ENCODE measurements around the gene ADGRL4. TPM values are rescaled to one million over a fixed set of nuclear protein-coding genes. Genes with fewer than 3 reads are reported as not detected.
"Not testable (repeated sequence)": the region's sequence is repeated elsewhere in the genome, so short reads cannot be mapped to it uniquely, and the experiment has no call there.

The ADGRL4 gene
- polyA plus RNA-seq, 2 of the 4 experiments (the other 2 are of a cell fraction), result not detected

- DNase-seq (ENCODE audit: low read depth in 1 of 2, low spot score in 1 of 2), result no peak
- TF ChIP-seq JUN (IDR thresholded peaks at IDR 0.05) (no peak), ZFP36 (IDR thresholded peaks at IDR 0.05; ENCODE audit: borderline replicate concordance, partially characterized antibody) (no peak), KDM1A (IDR thresholded peaks at IDR 0.05; ENCODE audit: low read depth) (no peak), RCOR1 (IDR thresholded peaks at IDR 0.05; ENCODE audit: low read depth, low read length) (no peak), HES2 (IDR thresholded peaks at IDR 0.05) (no peak), HMGXB4 (CRISPR knock-in tag; IDR thresholded peaks at IDR 0.05; ENCODE audit: borderline replicate concordance) (no peak)
- H3K27ac ChIP-seq, result peak overlapping the region in 1 of 2 experiments; percentile 27; a peak in 2 of 6 replicates
- no peaks in the 10 kb centered on the region for H3K9me3 ChIP-seq
- peaks cover 5% of the 10 kb centered on the region; the same call in 1 of the 3 replicates for H3K4me1 ChIP-seq
- CTCF ChIA-PET, result no interaction called here
- FAIRE-seq, result no peak
- WGBS (ENCODE audit: missing lambda C conversion rate), result 27% methylated on average over 6 of the region's 6 CpGs
- 0 out of 6 replicates have a peak, but pooled peaks of 1 of the 2 experiments have one; percentile 13 for ATAC-seq
- H3K4me3 ChIP-seq, result no peak overlapping the region
- peak overlapping the region; percentile 57 for H3K4me2 ChIP-seq
- POLR2A ChIA-PET, result no interaction called here
These were observed 121.7 kb downstream of the ADGRL4 start for GRCh38 chr1:78884685-78885452.

GRCh38 chr1:78880223-78880622, 126.3 kb downstream of the ADGRL4 start:
- WGBS (ENCODE audit: missing lambda C conversion rate), result 66% methylated on average over 4 of the region's 5 CpGs
- FAIRE-seq (no peak), ATAC-seq (no peak), DNase-seq (ENCODE audit: low read depth in 1 of 2, low spot score in 1 of 2) (no peak)
- TF ChIP-seq ESRRA (IDR thresholded peaks at IDR 0.05; ENCODE audit: borderline replicate concordance, low read length), result no peak
- no peak for TF ChIP-seq USF2 (IDR thresholded peaks at IDR 0.05)
- H3K4me1 ChIP-seq, result peaks cover 5% of the 10 kb centered on the region; the same call in 1 of the 3 replicates
- H3K9me3 ChIP-seq, result no peaks in the 10 kb centered on the region
- H3K27ac ChIP-seq, result no peak overlapping the region
- H3K4me3 ChIP-seq, result no peak overlapping the region
- POLR2A ChIA-PET, result no interaction called here
- H3K4me2 ChIP-seq, result no peak overlapping the region
- CTCF ChIA-PET, result no interaction called here

GRCh38 chr1:78875986-78876385, 130.5 kb downstream of the ADGRL4 start:
- H3K4me1 ChIP-seq; DNase-seq (ENCODE audit: low read depth in 1 of 2, low spot score in 1 of 2); POLR2A ChIA-PET; H3K4me3 ChIP-seq; CTCF ChIA-PET; FAIRE-seq; ATAC-seq; H3K9me3 ChIP-seq; H3K27ac ChIP-seq; H3K4me2 ChIP-seq: not testable (repeated sequence)
- 59% methylated on average over 4 of the region's 4 CpGs for WGBS (ENCODE audit: missing lambda C conversion rate)

GRCh38 chr1:78872801-78873200, 133.7 kb downstream of the ADGRL4 start:
- H3K27ac ChIP-seq; H3K4me1 ChIP-seq; DNase-seq (ENCODE audit: low read depth in 1 of 2, low spot score in 1 of 2); FAIRE-seq; H3K4me3 ChIP-seq; POLR2A ChIA-PET; CTCF ChIA-PET; H3K4me2 ChIP-seq; ATAC-seq; H3K9me3 ChIP-seq: not testable (repeated sequence)
- 27% methylated on average over 3 of the region's 4 CpGs for WGBS (ENCODE audit: missing lambda C conversion rate)

GRCh38 chr1:78871249-78871648, 135.3 kb downstream of the ADGRL4 start:
- CTCF ChIA-PET, result interaction anchor here (1.2 kb wide), 1 partner anchor 327 kb away, joined by 4 read pairs; no protein-coding TSS in a partner anchor
- no peak for ATAC-seq
- TF ChIP-seq NR3C1 (IDR thresholded peaks at IDR 0.05) (no peak), ZC3H11A (IDR thresholded peaks at IDR 0.05) (no peak), TP53 (CRISPR knock-in tag; IDR thresholded peaks at IDR 0.05) (no peak), NFE2L2 (conservative IDR thresholded peaks at IDR 0.05; ENCODE audit: low read length) (no peak), KDM5A (IDR thresholded peaks at IDR 0.05) (no peak), MAX (IDR thresholded peaks at IDR 0.05) (no peak), JUN (IDR thresholded peaks at IDR 0.05) (no peak), CHD2 (IDR thresholded peaks at IDR 0.05; ENCODE audit: low read length, partially characterized antibody) (no peak), FOSL2 (IDR thresholded peaks at IDR 0.05) (no peak), FOSL2 (CRISPR knock-in tag; IDR thresholded peaks at IDR 0.05) (no peak), RAD21 (conservative IDR thresholded peaks at IDR 0.05 in 1 of 2, IDR thresholded peaks at IDR 0.05 in 1 of 2) (no peak), ZNF302 (CRISPR knock-in tag; IDR thresholded peaks at IDR 0.05) (no peak), E2F6 (IDR thresholded peaks at IDR 0.05; ENCODE audit: borderline replicate concordance, low read depth) (no peak), HOXA7 (CRISPR knock-in tag; IDR thresholded peaks at IDR 0.05) (no peak)

More at GRCh38 chr1:78871249-78871648, 135.3 kb downstream of the ADGRL4 start:
- POLR2A ChIA-PET, result no interaction called here
- Histone ChIP-seq H3K9me3 (no peaks in the 10 kb centered on the region), H3K4me3 (no peak overlapping the region), H3K4me1 (no peaks in the 10 kb centered on the region), H3K4me2 (no peak overlapping the region), H3K27ac (no peak overlapping the region)
- no peak for FAIRE-seq
- 0% methylated on average over 1 of the region's 1 CpG for WGBS (ENCODE audit: missing lambda C conversion rate)
- DNase-seq (ENCODE audit: low read depth in 1 of 2, low spot score in 1 of 2), result no peak

All from A549 (cell line).